ENCODE measurements around the gene MCIDAS.

- TF ChIP-seq CTCF (IDR thresholded peaks at IDR 0.05 in 2 of 3, conservative IDR thresholded peaks at IDR 0.05 in 1 of 3; ENCODE audit: borderline replicate concordance in 1 of 3, insufficient read depth in 1 of 3, low read depth in 2 of 3, low read length in 2 of 3) (no peak), ELF1 (IDR thresholded peaks at IDR 0.05; ENCODE audit: borderline replicate concordance, low read depth) (no peak), REST (IDR thresholded peaks at IDR 0.05; ENCODE audit: low read depth) (no peak), MAX (IDR thresholded peaks at IDR 0.05) (no peak), EZH2 (IDR thresholded peaks at IDR 0.05) (no peak)
- TF ChIP-seq, protein P1, sequence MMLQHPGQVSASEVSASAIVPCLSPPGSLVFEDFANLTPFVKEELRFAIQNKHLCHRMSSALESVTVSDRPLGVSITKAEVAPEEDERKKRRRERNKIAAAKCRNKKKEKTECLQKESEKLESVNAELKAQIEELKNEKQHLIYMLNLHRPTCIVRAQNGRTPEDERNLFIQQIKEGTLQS (IDR thresholded peaks at IDR 0.05): no peak
These were observed 49.7 kb upstream of the MCIDAS start for GRCh38 chr5:55276771-55277170.

All from HCT116 (cell line).